Stimulated activated CD8-positive, alpha-beta memory T cell treated with anti-CD3 and anti-CD28 coated beads, Interleukin-2, amount 100 ng/mL, for 1 hour (primary cell): ENCODE data around the gene PRKN.

Experiments used
- DNase-seq, 2 donors: peaks; one replicate each; pipeline ENCODE4 v3.0.0-alpha.2; 2020; ENCODE audit warnings: low read depth in 2 of 2

The PRKN gene

GRCh38 chr6:161963181-161963580, 764.4 kb downstream of the PRKN start:
- no peak for DNase-seq

GRCh38 chr6:161961796-161962195, 765.8 kb downstream of the PRKN start:
- no peak for DNase-seq

GRCh38 chr6:161961046-161961445, 766.5 kb downstream of the PRKN start:
- DNase-seq: no peak

- no peak for DNase-seq
These were observed 768.5 kb downstream of the PRKN start for GRCh38 chr6:161959072-161959471.

GRCh38 chr6:161956082-161956481, 771.5 kb downstream of the PRKN start:
- DNase-seq: no peak

- DNase-seq: no peak
These were observed 772.8 kb downstream of the PRKN start for GRCh38 chr6:161954699-161955276.

GRCh38 chr6:161954077-161954476, 773.5 kb downstream of the PRKN start:
- no peak for DNase-seq

GRCh38 chr6:161951126-161951525, 776.4 kb downstream of the PRKN start:
- no peak for DNase-seq

- DNase-seq: no peak
These were observed 778.0 kb downstream of the PRKN start for GRCh38 chr6:161949531-161949930.

- no peak for DNase-seq
These were observed 779.1 kb downstream of the PRKN start for GRCh38 chr6:161948462-161948861.

- DNase-seq: no peak
These were observed 780.2 kb downstream of the PRKN start for GRCh38 chr6:161947371-161947770.

- no peak for DNase-seq
These were observed 781.1 kb downstream of the PRKN start for GRCh38 chr6:161946461-161946860.

- DNase-seq: no peak
These were observed 784.0 kb downstream of the PRKN start for GRCh38 chr6:161943561-161943960.

GRCh38 chr6:161941565-161941964, 786.0 kb downstream of the PRKN start:
- no peak for DNase-seq

GRCh38 chr6:161940519-161940918, 787.0 kb downstream of the PRKN start:
- DNase-seq: no peak

- DNase-seq: no peak
These were observed 801.2 kb downstream of the PRKN start for GRCh38 chr6:161926324-161926723.

GRCh38 chr6:161924516-161925116, 803.0 kb downstream of the PRKN start:
- no peak for DNase-seq

GRCh38 chr6:161922631-161923119, 804.9 kb downstream of the PRKN start:
- DNase-seq: no peak

GRCh38 chr6:161921602-161922395, 805.8 kb downstream of the PRKN start:
- DNase-seq: no peak

- no peak for DNase-seq
These were observed 807.9 kb downstream of the PRKN start for GRCh38 chr6:161919691-161920090.

- no peak for DNase-seq
These were observed 808.8 kb downstream of the PRKN start for GRCh38 chr6:161918628-161919205.

GRCh38 chr6:161918109-161918531, 809.4 kb downstream of the PRKN start:
- DNase-seq: no peak

GRCh38 chr6:161917645-161918044, 809.9 kb downstream of the PRKN start:
- no peak for DNase-seq
